Measurements from ENCODE around the gene OXSR1. TPM values are rescaled to one million over a fixed set of nuclear protein-coding genes. Genes with fewer than 3 reads are reported as not detected.

The OXSR1 gene
- total and polyA plus RNA-seq, 4 donors: 4.3 to 24.7 (median 12.2) TPM

- WGBS: 88% methylated on average over 9 of the region's 9 CpGs
- Histone ChIP-seq H3K27me3 (ENCODE audit: control insufficient read depth in 4 of 4, insufficient read depth in 4 of 4, low read length in 3 of 4) (no peaks in the 10 kb centered on the region), H3K27ac (ENCODE audit: low read depth in 1 of 2, low read length in 2 of 2) (no peak overlapping the region), H3K9ac (ENCODE audit: low read depth in 1 of 2, low read length in 2 of 2) (no peak overlapping the region), H3K4me1 (ENCODE audit: control insufficient read depth in 4 of 4, insufficient read depth in 4 of 4, low read length in 3 of 4) (peaks cover 3 to 78% (median 58%) of the 10 kb centered on the region in 4 donors), H3K36me3 (ENCODE audit: control insufficient read depth in 4 of 4, insufficient read depth in 3 of 4, low read depth in 1 of 4, low read length in 3 of 4) (peaks cover 30 to 63% (median 57%) of the 10 kb centered on the region in 4 donors), H3K4me3 (ENCODE audit: low read depth in 1 of 3, low read length in 3 of 3) (no peak overlapping the region), H3K9me3 (ENCODE audit: control insufficient read depth in 4 of 4, low read length in 3 of 4) (no peaks in the 10 kb centered on the region)
- DNase-seq (ENCODE audit: low spot score): peak; percentile 30
- TF ChIP-seq YY1 (IDR thresholded peaks at IDR 0.05): no peak
- TF ChIP-seq HNF4G (IDR thresholded peaks at IDR 0.05): no peak
- TF ChIP-seq REST (IDR thresholded peaks at IDR 0.05): no peak
- TF ChIP-seq JUND (IDR thresholded peaks at IDR 0.05): no peak
- TF ChIP-seq MAX (IDR thresholded peaks at IDR 0.05): no peak
- no peak for TF ChIP-seq NR2F2 (IDR thresholded peaks at IDR 0.05)
- TF ChIP-seq SP1 (IDR thresholded peaks at IDR 0.05): no peak
These were observed 42.5 kb upstream of the OXSR1 start for GRCh38 chr3:38122712-38123290.

DNA sequence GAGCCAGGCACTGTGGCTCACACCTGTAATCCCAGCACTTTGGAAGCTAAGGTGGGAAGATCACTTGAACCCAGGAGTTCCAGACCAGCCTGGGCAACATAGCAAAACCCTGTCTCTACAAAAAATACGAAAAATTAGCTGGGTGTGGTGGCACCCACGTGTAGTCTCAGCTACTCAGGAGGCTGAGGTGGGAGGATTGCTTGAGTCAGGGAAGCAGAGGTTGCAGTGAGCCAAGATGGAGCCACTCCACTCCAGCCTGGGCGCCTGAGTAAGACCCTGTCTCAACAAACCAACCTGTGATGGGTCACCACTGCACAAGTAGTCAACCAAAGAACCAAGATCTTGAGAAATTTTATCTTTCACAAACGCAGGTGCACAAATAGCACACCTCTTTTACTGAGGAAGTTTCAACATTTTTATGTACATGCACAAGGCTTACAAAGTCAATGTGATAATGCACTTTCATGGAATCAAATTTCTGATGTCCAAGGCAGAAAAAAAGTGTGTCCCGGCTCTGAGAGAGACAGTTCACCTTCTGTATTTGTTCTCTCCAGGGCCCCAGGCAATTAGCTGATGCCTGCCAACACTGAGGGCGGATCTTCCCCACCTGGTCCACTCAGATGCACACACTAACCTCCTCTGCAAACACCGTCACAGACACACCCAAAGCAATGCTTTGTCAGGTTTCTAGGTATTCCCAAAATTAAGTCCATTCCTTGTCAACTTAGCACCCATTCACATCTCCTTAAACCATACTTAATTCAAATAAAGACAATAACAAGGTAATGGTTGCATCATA, 40.8 kb upstream of the OXSR1 start:
- no peaks in the 10 kb centered on the region for H3K9me3 ChIP-seq (ENCODE audit: control insufficient read depth in 4 of 4, low read length in 3 of 4)
- TF ChIP-seq, protein P1, sequence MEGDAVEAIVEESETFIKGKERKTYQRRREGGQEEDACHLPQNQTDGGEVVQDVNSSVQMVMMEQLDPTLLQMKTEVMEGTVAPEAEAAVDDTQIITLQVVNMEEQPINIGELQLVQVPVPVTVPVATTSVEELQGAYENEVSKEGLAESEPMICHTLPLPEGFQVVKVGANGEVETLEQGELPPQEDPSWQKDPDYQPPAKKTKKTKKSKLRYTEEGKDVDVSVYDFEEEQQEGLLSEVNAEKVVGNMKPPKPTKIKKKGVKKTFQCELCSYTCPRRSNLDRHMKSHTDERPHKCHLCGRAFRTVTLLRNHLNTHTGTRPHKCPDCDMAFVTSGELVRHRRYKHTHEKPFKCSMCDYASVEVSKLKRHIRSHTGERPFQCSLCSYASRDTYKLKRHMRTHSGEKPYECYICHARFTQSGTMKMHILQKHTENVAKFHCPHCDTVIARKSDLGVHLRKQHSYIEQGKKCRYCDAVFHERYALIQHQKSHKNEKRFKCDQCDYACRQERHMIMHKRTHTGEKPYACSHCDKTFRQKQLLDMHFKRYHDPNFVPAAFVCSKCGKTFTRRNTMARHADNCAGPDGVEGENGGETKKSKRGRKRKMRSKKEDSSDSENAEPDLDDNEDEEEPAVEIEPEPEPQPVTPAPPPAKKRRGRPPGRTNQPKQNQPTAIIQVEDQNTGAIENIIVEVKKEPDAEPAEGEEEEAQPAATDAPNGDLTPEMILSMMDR (IDR thresholded peaks at IDR 0.05; ENCODE audit: low read depth, low read length, missing input control): no peak
- TF ChIP-seq REST (IDR thresholded peaks at IDR 0.05): no peak
- TF ChIP-seq TAF1 (conservative IDR thresholded peaks at IDR 0.05): no peak
- no peak for TF ChIP-seq FOXA1 (IDR thresholded peaks at IDR 0.05)
- TF ChIP-seq NR2F2 (IDR thresholded peaks at IDR 0.05): no peak
- no peak for TF ChIP-seq FOXA2 (IDR thresholded peaks at IDR 0.05)
- no peak for TF ChIP-seq RXRA (IDR thresholded peaks at IDR 0.05)
- TF ChIP-seq EGR1 (IDR thresholded peaks at IDR 0.05; ENCODE audit: low read depth in 2 of 2): no peak
- TF ChIP-seq MAX (IDR thresholded peaks at IDR 0.05): no peak
- no peak for TF ChIP-seq JUND (IDR thresholded peaks at IDR 0.05)
- TF ChIP-seq RAD21 (IDR thresholded peaks at IDR 0.05): no peak
- no peak for TF ChIP-seq HNF4G (IDR thresholded peaks at IDR 0.05)
- TF ChIP-seq YY1 (IDR thresholded peaks at IDR 0.05): no peak
- no peak for TF ChIP-seq SP1 (IDR thresholded peaks at IDR 0.05)
- TF ChIP-seq HNF4A (conservative IDR thresholded peaks at IDR 0.05): no peak
- no peak for TF ChIP-seq GABPA (IDR thresholded peaks at IDR 0.05 in 1 of 2, conservative IDR thresholded peaks at IDR 0.05 in 1 of 2)
- TF ChIP-seq, protein P2, sequence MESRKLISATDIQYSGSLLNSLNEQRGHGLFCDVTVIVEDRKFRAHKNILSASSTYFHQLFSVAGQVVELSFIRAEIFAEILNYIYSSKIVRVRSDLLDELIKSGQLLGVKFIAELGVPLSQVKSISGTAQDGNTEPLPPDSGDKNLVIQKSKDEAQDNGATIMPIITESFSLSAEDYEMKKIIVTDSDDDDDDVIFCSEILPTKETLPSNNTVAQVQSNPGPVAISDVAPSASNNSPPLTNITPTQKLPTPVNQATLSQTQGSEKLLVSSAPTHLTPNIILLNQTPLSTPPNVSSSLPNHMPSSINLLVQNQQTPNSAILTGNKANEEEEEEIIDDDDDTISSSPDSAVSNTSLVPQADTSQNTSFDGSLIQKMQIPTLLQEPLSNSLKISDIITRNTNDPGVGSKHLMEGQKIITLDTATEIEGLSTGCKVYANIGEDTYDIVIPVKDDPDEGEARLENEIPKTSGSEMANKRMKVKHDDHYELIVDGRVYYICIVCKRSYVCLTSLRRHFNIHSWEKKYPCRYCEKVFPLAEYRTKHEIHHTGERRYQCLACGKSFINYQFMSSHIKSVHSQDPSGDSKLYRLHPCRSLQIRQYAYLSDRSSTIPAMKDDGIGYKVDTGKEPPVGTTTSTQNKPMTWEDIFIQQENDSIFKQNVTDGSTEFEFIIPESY (IDR thresholded peaks at IDR 0.05): no peak
- 52% methylated on average over 7 of the region's 7 CpGs for WGBS
- no peak overlapping the region for H3K4me3 ChIP-seq (ENCODE audit: low read depth in 1 of 3, low read length in 3 of 3)
- H3K4me1 ChIP-seq (ENCODE audit: control insufficient read depth in 4 of 4, insufficient read depth in 4 of 4, low read length in 3 of 4): peaks cover 5 to 85% (median 65%) of the 10 kb centered on the region in 4 donors
- H3K36me3 ChIP-seq (ENCODE audit: control insufficient read depth in 4 of 4, insufficient read depth in 3 of 4, low read depth in 1 of 4, low read length in 3 of 4): peaks cover 32 to 72% (median 70%) of the 10 kb centered on the region in 4 donors
- no peak overlapping the region for H3K9ac ChIP-seq (ENCODE audit: low read depth in 1 of 2, low read length in 2 of 2)
- no peaks in the 10 kb centered on the region for H3K27me3 ChIP-seq (ENCODE audit: control insufficient read depth in 4 of 4, insufficient read depth in 4 of 4, low read length in 3 of 4)
- no peak overlapping the region for H3K27ac ChIP-seq (ENCODE audit: low read depth in 1 of 2, low read length in 2 of 2)
- DNase-seq (ENCODE audit: low spot score): no peak

Data from liver (tissue), 9 donors.